22Rv1 (cell line): ENCODE data around the gene PCK2.

ENCODE experiments used
- H3K27ac ChIP-seq: fragments of 450-650 bp; 2 replicates; pipeline ENCODE4 v1.5.1; 2017
- ZFX ChIP-seq: fragments of 450-650 bp; IDR thresholded peaks from 2 replicates; pipeline ENCODE4 v1.6.1; 2017; ENCODE audit warnings: antibody characterized with exemption, borderline replicate concordance
- TF ChIP-seq, protein P1 (sequence below): fragments of 450-650 bp; IDR thresholded peaks from 2 replicates; pipeline ENCODE4 v1.5.1; 2017; ENCODE audit warnings: mild to moderate bottlenecking

PCK2 gene

DNA sequence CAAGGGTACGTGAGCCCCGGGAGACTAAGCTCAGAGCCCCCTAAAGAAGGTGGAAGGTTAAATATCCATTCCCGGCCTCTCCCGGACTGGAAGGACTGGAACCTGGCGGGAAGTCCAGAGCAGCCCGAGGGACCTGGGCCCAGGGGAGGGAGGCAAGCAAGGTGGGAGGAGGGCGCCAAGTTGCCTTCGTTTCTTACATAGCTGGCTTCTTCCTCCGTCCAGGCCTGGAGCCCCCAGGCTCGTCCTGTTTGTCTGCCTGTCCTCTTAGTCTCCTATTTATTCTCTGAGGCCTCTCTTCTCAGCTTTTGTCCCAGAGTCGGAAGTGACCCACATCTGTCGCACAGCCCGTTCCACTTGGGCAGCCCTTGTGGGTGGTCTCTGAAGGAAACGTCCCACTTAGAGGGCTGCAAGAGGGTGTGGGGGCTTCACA, 745 bp downstream of the PCK2 start:
- H3K27ac ChIP-seq: peak overlapping the region; percentile 85
- TF ChIP-seq, protein P1, sequence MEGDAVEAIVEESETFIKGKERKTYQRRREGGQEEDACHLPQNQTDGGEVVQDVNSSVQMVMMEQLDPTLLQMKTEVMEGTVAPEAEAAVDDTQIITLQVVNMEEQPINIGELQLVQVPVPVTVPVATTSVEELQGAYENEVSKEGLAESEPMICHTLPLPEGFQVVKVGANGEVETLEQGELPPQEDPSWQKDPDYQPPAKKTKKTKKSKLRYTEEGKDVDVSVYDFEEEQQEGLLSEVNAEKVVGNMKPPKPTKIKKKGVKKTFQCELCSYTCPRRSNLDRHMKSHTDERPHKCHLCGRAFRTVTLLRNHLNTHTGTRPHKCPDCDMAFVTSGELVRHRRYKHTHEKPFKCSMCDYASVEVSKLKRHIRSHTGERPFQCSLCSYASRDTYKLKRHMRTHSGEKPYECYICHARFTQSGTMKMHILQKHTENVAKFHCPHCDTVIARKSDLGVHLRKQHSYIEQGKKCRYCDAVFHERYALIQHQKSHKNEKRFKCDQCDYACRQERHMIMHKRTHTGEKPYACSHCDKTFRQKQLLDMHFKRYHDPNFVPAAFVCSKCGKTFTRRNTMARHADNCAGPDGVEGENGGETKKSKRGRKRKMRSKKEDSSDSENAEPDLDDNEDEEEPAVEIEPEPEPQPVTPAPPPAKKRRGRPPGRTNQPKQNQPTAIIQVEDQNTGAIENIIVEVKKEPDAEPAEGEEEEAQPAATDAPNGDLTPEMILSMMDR: no peak
- no peak for TF ChIP-seq ZFX

GRCh38 chr14:24095271-24096068, 1.4 kb downstream of the PCK2 start:
- H3K27ac ChIP-seq: peak overlapping the region; percentile 85
- TF ChIP-seq, protein P1: no peak
- no peak for TF ChIP-seq ZFX

DNA sequence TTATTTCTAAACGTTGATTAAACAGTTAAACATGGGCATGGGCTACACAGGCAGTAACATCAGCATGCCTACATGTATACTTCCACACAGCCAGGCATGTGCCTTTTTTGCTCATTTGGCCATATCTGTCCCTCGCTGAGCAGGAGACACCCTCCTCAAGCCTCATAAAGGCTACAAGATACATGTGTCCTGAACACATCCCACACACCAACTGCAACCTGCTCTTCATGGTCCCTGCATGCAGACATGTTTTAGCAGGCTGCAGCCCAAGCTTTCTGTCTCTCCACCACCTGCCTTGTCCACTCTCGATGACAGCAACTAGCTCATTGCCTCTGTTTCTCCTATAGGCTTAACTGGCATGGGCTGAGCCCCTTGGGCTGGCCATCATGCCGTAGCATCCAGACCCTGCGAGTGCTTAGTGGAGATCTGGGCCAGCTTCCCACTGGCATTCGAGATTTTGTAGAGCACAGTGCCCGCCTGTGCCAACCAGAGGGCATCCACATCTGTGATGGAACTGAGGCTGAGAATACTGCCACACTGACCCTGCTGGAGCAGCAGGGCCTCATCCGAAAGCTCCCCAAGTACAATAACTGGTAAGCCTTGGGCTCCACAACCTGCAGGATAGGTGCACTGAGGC, 2.6 kb downstream of the PCK2 start:
- H3K27ac ChIP-seq: no peak overlapping the region
- TF ChIP-seq ZFX: no peak
- TF ChIP-seq, protein P1: no peak

DNA sequence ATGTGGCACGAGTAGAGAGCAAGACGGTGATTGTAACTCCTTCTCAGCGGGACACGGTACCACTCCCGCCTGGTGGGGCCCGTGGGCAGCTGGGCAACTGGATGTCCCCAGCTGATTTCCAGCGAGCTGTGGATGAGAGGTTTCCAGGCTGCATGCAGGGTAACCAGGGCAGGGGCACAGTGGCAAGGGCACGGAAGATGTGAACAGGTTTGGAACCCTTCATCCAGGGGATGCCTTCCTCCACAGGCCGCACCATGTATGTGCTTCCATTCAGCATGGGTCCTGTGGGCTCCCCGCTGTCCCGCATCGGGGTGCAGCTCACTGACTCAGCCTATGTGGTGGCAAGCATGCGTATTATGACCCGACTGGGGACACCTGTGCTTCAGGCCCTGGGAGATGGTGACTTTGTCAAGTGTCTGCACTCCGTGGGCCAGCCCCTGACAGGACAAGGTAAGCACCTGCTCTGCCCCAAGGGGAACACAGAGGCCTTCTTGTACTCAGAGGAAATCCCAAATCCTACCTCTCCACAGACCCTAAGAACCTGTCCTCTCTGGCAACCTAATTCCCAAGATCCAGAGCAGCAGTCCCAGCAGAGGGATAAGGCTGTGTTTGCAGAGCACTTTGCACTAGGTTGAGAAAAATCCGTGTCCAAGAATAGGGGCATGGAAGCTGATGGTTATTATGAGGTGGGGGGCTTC, 4.3 kb downstream of the PCK2 start:
- TF ChIP-seq ZFX: no peak
- TF ChIP-seq, protein P1: no peak
- H3K27ac ChIP-seq: no peak overlapping the region

- H3K27ac ChIP-seq: no peak overlapping the region
- no peak for TF ChIP-seq ZFX
- TF ChIP-seq, protein P1: no peak
These were observed 5.1 kb downstream of the PCK2 start for GRCh38 chr14:24098927-24099813.

DNA sequence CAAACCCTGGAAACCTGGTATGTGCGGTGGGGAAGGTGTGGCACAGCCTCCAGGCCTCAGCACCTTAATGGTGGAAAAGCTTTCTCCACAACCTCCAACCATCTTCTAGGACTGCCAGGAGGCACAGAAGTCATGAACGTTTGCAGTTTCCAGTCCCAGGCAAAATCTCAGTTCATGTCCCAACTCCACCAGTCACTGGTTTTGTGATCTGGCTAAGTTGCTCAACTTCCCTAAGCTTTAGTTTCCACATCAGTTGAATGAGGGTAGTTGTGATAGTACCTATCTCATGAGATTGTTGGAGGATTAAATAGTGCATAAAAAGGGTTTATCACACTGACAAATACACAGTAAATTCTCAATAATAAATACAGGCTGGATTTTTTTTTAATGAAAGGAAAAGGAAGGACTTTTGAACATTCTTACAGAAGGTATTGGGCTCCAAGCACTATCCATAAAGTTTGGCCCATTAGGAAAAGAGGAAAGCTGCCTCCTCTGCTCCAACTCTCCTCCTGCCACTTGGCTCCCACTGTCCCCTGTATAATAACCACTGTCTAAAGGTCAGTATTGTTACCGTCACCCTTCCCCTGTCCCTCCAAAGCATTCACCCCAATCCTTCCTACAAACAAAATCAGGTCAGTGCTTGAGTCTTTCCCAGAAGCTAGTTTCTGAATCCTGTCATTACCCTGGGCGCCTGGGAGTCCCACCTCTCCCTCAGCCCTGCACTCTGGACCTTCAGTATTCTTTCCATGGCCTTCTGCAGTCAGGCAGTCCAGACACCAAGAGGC, 6.3 kb downstream of the PCK2 start:
- TF ChIP-seq ZFX: no peak
- TF ChIP-seq, protein P1: no peak
- H3K27ac ChIP-seq: no peak overlapping the region
